GM12892 (cell line): Measurements from ENCODE around the gene ATP10A.

Source experiments
- DNase-seq: peaks from one replicate; pipeline ENCODE4 v3.0.0; 2011; ENCODE audit not compliant: insufficient read length
- FAIRE-seq: peaks from 2 replicates; lab custom pipeline; 2011; peaks lifted over from hg19 to GRCh38; lab: Jason Lieb, UNC
- POLR2A ChIP-seq: IDR thresholded peaks from 2 replicates; pipeline ENCODE4 v1.6.1; 2011; ENCODE audit warnings: low read depth, low read length, control low read depth
- POLR2AphosphoS5 ChIP-seq: IDR thresholded peaks from 2 replicates; pipeline ENCODE4 v1.6.1; 2011; ENCODE audit warnings: low read depth, low read length, control low read depth
- TAF1 ChIP-seq: IDR thresholded peaks from 2 replicates; pipeline ENCODE4 v1.6.1; 2011; ENCODE audit warnings: low read depth, mild to moderate bottlenecking, control low read depth, low read length, borderline replicate concordance

ATP10A gene

DNA sequence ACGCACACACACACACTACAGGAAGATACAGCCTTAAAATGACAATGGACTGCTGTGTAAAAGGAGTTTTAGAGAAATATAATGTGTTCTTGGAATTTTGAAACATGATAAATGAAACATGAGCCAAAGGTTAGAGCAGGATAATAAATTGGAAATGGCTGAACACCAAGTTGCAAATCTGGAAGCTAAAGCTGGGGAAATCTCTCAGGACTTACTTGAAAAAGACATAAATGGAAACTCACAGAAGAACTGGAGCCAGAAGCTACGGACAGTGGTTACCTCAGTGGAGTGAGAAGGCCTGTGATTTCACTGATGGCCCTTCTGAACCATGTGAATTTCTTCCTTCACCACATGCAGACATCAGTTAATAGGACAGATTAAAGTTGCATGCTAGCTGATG lies 37.3 kb upstream of the ATP10A start:
- TF ChIP-seq POLR2AphosphoS5 (no peak), TAF1 (no peak), POLR2A (no peak)
- FAIRE-seq: no peak
- DNase-seq: no peak

DNA sequence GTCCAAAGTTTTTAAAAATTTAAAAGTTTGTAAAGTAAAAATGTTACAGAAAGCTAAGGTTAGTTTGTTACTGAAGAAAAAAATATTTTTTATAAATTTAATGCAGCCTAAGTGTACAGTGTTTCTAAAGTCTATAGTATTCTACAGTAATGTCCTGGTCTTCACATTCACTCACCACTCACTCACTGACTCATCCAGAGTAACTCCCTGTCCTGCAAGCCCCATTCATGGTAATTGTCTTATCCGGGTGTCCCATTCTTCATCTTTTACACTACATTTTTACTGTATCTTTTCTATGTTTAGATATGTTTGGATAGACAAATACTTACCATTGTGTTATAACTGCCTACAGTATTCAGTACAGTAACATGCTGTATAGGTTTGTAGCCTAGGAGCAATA lies 36.7 kb upstream of the ATP10A start:
- no peak for TF ChIP-seq POLR2A
- TF ChIP-seq POLR2AphosphoS5: no peak
- TF ChIP-seq TAF1: no peak
- FAIRE-seq (no peak), DNase-seq (no peak)

- no peak for TF ChIP-seq POLR2AphosphoS5
- TF ChIP-seq POLR2A: no peak
- no peak for TF ChIP-seq TAF1
- FAIRE-seq: no peak
Observed at GRCh38 chr15:25897658-25898057, 34.5 kb upstream of the ATP10A start.

DNA sequence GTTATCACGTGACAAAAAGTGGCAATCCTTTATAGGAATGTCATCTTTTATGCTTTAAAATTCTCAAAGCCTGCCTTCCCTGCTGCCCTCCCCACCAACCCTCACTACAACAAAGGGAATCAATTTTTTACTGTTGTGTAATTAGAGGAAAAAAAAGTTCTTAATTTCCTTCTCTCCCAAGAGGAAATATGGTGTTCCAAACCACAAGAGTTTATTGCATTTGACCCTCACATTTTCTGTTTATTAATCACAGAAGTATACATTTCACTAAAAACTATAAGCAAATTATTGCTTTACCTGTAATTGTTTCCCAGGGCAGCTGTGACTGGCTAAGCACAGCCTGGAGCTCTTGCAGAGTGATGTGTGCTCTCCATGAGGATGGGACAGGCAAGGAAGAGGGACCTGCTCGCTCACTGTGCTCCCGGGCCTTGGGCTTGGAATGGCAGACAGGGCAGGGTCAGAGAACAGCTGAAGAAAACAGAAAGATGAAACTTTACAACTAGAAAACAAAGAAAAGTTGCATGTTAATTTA lies 31.3 kb upstream of the ATP10A start:
- DNase-seq: no peak
- no peak for FAIRE-seq
- TF ChIP-seq TAF1: no peak
- no peak for TF ChIP-seq POLR2AphosphoS5
- TF ChIP-seq POLR2A: no peak

More at GRCh38 chr15:25897658-25898057, 34.5 kb upstream of the ATP10A start:
- no peak for DNase-seq

DNA sequence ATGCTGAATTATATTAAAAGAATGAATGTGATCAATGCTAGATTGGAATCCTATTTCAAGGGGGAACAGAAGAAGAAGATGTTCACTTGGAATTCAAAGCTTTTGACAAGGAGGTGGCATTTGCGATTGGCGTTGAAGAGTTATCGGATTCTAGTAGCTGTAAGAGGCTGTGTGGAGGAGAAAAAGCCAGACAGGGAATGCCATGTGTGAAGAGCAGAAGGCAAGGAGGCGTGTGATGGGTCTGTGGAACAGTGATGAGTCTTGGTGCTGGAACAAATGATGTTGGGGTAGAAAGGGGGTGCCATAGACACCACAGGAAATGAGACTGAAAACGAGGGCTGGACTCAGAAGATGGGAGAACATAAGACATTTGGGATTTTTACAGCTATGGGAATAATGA lies 30.5 kb upstream of the ATP10A start:
- no peak for FAIRE-seq
- no peak for DNase-seq
- TF ChIP-seq POLR2A (no peak), TAF1 (no peak), POLR2AphosphoS5 (no peak)

DNA sequence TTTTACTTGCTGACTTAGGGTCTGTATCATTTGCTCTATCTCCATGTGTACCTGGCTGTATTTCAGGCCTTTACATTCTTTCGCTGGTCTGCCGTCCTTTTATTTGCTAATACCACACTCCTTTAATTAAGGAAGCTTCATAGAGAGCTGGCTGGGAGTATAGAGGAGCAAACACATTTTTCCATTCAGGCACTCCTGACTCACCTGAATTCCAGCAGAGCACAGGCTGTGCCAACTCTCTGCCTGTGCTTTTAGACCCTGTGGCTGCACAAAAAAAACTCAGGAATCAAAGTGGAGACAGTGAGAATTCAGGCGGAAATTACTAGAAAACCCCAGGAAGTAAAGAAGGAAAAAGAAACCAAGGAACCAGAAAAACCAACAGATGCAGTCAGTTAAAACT lies 29.0 kb upstream of the ATP10A start:
- DNase-seq: no peak
- no peak for FAIRE-seq
- TF ChIP-seq POLR2A: no peak
- TF ChIP-seq TAF1: no peak
- no peak for TF ChIP-seq POLR2AphosphoS5

DNA sequence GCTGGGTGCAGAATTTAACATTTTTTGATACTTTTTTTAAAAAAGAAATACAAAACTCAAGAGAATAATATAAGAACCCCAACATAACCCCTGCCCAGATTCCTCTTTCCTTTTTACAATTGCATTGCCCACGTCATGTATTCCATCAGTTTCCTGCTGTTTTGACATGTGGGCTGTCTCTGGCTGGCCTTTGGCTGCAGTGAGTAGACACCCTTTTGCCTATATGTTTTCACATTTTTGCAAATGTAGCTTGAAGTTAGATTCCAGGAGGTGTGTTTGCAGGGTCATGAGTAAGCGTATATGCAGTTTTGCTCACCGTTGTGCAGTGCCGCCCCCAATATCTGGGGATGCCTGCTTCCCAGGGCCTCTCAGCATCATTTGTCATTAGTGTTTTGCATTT lies 28.0 kb upstream of the ATP10A start:
- TF ChIP-seq POLR2A: no peak
- no peak for TF ChIP-seq POLR2AphosphoS5
- no peak for TF ChIP-seq TAF1
- FAIRE-seq (no peak), DNase-seq (no peak)

DNA sequence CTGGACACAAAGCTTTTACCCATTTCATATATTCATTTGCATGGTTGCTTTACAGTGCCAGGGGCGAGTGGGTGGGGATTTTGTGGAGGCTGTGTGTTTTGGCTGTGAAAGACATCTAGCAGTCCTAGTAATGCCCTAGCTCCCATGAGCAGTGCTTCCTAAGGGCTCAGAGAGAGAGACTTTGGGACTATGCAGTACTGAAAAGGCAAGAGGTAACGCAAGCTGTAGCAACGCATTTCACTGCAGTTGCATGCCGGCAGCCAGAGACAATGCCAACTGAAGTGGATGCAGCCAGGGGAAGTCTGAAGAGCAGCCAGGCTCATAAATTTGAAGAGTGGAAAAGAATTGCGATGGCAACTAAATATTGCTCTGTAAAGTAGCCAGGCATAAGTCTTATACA lies 27.4 kb upstream of the ATP10A start:
- TF ChIP-seq POLR2A (no peak), TAF1 (no peak), POLR2AphosphoS5 (no peak)
- FAIRE-seq: no peak
- no peak for DNase-seq

GRCh38 chr15:25887870-25888269 lies 24.7 kb upstream of the ATP10A start:
- no peak for DNase-seq
- FAIRE-seq: no peak
- TF ChIP-seq TAF1 (no peak), POLR2A (no peak), POLR2AphosphoS5 (no peak)

- no peak for TF ChIP-seq TAF1
- TF ChIP-seq POLR2A: no peak
- TF ChIP-seq POLR2AphosphoS5: no peak
- DNase-seq: no peak
- no peak for FAIRE-seq
Observed at GRCh38 chr15:25886498-25887140, 23.5 kb upstream of the ATP10A start.

GRCh38 chr15:25884370-25884769 lies 21.2 kb upstream of the ATP10A start:
- TF ChIP-seq POLR2A: no peak
- TF ChIP-seq TAF1: no peak
- TF ChIP-seq POLR2AphosphoS5: no peak
- FAIRE-seq (no peak), DNase-seq (no peak)
